HG02943 (cell line): Measurements from ENCODE around the gene RAPH1.
"Not testable (repeated sequence)": the region's sequence is repeated elsewhere in the genome, so short reads cannot be mapped to it uniquely, and the experiment has no call there.

Experiments
- ATAC-seq: cut with Tn5 transposase; IDR thresholded peaks from one replicate; pipeline ENCODE4 v1.9.1; 2021; ENCODE audit warnings: mild to moderate bottlenecking, low read depth, moderate library complexity; ENCODE audit not compliant: unreplicated experiment

The RAPH1 gene

DNA sequence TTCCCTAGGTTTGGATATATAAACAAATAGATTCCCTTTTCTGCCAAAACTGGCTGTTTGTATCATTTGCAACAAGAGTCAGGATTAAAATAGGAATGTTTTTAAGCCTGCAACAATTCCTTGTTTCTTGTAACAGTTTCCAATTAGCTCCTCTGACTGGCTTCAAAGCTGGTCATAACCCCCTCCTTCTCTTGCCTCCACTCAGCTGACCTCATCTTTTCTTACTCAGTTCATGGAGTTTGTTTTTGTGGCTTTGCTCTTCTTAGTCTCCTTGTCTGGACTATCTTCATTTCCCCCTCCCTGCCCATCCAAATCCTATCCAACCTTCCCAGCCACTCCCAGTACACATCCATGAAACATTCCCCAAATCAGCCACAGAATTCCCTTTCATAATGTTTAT, 14.3 kb upstream of the RAPH1 start:
- ATAC-seq, result no peak

DNA sequence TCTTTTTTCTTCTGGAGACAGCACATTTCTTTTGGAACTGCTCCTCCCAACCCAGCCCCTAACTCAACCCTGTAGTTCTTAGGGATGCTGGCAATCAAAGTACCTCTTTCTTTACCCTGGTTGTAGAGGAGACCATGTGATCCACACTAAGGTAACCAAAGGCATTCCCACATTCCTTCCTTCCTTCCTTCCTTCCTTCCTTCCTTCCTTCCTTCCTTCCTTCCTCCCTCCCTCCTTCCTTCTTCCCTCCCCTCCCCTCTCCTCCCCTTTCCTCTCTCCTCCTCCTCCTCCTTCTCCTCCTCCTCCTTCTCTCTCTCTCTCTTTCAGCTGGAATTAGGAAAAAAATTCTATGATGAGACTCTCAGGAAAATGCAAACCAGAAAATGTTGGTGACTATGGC, 13.8 kb upstream of the RAPH1 start:
- no peak for ATAC-seq

DNA sequence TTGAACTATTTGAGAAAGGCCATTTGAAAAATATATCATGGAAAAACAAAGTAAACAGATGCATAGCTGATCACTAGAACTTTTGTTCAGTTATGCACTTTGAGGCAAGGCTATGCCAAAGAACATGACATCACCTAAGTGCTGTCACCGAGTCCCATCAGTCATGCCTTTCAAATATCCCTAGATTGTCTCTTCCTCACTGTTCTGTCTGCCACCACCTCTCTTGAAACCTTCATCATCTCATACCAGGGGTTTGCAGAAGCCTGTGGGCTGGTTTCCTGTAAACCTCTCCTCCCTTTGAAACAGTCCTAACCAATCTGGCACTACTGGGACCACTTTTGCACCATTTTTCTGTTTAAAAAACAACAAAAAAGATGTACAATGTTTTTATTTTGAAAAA, 12.3 kb upstream of the RAPH1 start:
- ATAC-seq, result no peak

DNA sequence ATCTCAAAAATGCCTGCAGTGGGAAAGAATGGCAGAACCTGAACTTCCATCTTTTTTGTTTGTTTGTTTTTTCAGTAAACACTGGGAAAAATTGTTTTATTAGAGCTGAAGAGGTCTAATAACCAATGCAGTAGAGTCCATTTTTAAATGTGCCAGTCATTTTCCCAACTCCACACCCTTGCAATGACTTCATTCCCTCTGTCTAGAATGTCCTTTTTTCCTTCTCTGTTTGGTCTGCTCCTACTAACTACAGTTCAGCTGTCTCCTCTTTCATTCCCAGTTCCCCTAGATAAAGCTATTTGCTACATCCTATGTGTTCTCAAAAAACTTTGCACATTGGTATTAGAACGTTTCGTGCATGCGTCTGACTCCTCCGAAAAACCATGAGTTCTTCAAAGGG, 9.3 kb upstream of the RAPH1 start:
- ATAC-seq, result no peak

DNA sequence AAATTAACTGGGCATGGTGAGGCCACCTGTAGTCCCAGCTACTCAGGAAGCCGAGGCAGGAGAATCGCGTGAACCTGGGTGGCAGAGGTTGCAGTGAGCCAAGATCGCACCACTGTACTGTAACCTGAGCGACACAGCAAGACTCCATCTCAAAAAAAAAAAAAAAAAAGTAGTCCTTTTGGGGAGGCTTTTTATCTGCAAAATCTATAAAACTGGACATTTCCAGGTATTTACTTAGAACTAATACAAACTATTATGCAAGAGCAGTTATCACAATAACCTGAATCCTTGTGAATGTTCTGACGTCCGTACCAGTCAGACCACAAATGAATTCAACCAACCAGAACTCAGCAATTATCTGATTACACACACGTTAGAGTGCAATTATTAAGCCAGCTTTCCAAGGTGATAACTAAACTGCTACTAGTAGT, 8.8 kb upstream of the RAPH1 start:
- ATAC-seq, result no peak

DNA sequence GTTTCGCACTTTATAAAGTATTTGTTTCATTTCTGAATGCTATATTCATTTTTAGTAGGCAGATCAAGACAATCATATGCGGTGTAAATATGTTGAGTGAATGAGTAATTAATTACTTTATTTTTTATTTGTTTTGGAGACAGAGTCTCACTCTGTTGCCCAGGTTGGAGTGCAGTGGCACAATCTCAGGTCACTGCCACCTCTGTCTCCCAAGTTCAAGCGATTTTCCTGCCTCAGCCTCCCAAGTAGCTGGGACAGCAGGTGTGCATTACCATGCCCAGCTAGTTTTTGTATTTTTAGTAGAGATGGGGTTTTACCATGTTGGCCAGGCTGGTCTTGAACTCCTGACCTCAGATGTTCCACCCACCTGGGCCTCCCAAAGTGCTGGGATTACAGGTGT, 5.5 kb upstream of the RAPH1 start:
- not testable (repeated sequence) for ATAC-seq

DNA sequence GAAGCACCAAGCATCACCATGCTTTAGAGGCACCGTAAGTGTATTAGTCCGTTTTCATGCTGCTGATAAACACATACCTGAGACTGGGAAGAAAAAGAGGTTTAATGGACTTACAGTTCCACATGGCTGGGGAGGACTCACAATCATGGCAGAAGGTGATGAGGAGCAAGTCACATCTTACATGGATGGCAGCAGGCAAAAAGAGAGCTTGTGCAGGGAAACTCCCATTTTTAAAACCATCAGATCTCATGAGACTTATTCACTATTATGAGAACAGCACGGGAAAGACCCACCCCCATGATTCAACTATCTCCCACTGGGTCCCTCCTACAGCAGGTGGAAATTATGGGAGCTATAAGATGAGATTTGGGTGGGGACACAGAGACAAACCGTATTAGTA, 3.1 kb upstream of the RAPH1 start:
- not testable (repeated sequence) for ATAC-seq

DNA sequence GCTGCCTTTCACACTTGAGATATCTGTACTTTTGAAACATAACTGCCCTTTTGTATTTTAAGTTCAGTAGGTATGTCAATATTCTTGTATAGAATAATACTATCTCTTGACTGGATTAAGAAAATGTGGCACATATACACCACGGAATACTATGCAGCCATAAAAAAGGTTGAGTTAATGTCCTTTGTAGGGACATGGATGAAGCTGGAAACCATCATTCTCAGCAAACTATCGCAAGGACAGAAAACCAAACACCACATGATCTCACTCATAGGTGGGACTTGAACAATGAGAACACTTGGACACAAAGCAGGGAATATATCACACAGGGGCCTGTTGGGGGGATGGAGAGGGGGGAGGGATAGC, 1.5 kb upstream of the RAPH1 start:
- ATAC-seq, result not testable (repeated sequence)

DNA sequence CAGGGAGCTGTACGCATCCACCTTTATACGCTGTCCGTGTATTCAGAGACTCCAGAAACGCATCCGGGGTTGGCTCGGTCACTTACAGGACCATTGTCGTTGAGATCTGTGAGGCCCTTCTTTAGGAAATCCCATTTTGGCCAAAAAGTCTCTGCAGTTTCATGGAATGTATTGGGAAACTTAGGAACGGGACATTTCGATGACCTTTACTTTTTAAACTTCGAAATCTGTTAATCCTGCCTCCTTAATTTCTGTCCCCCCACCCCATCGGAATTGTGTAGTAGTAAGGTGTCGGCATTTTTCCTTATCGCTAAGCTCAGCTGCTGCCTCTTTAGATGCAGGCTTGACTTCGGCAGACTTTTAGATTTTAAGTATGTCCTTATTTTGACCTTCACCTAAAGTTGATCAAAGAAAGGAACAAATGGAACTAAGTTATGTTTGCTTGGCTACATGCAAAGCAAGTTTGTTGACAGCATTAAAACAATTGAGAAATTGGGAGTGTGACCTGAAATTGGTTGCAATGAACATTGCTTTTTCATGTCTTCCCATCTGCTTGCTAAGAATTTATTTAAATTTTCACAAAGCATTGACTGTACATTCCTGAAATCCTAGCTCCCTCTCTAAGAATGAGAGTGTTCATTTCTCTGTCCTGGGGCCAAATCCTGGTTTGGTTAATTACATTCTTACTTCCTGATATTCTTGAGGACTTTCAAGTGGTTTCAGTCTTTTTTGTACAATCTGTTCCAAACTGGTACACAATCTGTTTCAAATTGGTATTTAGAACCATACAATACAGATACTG, 884 bp upstream of the RAPH1 start:
- ATAC-seq, result no peak

DNA sequence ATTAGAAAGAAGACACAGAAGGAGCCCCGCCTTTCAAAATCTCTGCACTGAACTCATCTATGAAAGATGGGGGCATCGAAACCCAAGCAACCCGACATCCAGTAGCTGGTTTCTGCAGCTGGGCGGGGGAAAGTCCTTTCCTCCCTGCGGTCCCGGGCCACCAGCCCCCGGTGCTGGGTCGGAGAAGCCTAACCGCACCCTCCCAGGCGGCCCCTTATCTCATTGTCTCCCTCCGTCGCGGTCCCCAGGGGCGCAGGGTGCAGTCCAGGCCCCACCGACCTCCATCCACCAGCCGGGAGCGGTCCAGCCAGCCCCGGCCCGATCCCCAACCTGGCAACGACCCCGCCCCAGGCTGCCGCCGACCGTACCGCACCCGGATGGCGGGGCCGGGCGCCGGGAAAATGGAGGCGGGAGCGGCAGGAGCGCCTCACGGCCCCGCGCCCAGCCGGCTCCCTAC, 452 bp downstream of the RAPH1 start:
- no peak for ATAC-seq

DNA sequence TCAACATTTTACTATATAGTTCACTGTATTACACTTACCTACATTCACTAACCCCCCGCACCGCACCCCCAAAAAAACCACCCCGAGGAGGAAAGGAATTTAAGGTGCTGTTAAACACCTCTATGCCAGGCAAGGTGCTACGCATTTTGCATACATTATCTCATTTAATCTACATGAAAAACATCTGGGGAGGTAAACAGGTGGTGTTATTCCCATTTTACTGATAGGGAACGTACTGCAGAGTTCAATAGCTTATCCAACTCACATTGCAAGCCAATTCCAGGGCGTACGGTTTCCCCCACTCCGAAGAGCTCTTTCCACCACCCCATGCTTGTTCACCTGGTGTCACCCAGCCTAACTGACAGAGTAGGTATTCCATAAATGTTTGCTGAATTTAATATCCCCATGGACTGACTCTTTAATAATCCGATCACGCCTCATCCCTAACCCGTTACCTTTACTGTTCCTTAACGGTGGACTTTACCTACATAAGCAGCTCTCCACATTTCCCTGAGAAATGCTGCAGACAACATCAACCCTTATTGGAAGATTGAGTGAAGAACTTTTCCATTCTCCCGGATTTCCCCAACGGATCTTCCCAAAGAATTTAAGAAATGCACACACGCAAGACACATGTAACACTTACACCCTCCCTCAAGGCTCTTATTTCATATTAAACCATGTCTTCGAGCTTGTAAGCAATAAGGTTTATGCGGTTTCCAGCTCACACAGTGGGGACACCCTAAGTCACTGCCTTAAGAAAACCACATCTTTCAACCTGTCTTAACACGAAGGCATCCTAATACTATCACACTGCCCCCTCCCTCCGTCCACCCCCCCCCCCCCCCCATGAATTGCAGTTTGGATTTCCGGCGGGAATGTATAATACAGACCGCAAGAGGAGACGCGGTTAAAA, 1.2 kb downstream of the RAPH1 start:
- ATAC-seq, result no peak

DNA sequence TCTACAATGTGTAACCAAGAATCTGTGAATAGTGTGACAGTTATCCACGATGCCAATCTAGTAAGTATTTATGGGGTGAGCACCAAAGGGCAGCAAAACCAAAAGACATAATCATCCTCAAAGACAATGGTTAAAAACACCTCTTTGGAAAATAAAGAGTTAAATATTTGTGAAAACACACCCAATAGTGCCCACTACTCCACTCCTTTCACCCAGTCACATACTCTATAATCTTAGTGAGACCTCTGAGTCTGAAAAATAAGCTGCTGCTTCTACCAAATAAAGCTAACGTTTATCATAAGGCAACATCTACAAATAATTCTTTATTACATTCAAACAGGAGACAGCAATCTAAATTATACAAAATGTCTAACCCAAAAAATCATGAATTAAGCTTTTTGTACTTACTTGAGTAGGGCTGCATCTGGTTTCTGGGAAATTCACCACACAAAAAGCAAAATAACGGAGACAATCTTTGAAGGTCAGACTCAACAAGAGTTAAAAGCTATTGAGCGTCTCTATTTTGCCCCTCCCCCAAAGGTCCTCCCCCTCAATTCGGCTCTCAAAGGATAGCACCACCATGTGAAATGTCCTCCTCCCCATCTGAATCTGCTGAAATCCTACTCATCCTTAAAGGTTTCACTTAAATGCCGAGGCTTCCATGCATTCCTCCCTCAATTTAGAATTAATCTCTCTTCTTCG, 2.0 kb downstream of the RAPH1 start:
- ATAC-seq, result no peak

DNA sequence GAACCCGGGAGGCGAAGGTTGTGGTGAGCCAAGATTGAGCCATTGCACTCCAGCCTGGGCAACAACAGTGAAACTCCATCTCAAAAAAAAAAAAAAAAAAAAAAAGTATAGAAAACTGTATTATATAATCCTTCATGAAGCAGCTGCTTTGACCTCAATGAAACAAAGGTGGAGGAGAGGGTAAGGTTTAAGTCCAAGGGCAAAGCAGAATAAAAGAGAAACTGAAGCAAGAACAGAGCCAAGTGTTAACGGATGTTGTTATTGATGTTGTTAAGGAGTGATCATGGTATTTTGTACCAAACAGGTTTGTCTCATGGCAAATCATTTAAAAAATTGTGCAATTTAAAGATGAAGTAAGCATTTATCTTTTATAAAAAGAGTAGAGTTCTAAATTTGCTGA, 7.4 kb downstream of the RAPH1 start:
- ATAC-seq, result no peak

DNA sequence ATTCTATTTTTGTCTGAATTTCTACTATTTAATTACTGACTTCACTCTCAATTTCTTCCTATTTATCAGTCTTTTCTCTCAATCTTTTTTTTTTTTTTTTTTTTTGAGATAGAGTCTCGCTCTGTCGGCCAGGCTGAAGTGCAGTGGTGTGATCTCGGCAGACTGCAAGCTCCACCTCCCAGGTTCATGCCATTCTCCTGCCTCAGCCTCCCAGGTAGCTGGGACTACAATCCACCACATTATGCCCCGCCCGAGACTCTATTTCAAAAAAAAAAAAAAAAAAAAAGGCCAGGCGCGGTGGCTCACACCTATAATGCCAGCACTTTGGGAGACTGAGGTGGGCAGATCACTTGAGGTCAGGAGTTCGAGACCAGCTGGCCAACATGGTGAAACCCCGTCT, 21.8 kb downstream of the RAPH1 start:
- not testable (repeated sequence) for ATAC-seq

DNA sequence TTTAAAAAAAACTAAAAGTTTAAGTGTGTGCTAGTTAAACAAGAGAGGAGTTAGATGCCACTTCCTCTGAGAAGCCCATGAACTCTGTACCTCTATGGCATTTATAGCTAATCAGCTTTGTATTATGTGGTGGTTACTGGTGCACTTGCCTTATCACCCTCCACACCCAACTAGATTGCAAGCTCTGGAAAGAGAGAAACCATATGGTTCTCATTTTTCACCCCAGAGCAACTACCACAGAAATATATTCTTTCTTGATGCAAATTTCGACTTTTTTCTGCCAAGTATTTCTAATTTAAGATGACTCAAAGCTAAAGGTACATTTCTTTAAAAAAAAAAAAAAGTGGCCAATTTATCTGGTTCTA, 24.2 kb downstream of the RAPH1 start:
- ATAC-seq, result no peak

DNA sequence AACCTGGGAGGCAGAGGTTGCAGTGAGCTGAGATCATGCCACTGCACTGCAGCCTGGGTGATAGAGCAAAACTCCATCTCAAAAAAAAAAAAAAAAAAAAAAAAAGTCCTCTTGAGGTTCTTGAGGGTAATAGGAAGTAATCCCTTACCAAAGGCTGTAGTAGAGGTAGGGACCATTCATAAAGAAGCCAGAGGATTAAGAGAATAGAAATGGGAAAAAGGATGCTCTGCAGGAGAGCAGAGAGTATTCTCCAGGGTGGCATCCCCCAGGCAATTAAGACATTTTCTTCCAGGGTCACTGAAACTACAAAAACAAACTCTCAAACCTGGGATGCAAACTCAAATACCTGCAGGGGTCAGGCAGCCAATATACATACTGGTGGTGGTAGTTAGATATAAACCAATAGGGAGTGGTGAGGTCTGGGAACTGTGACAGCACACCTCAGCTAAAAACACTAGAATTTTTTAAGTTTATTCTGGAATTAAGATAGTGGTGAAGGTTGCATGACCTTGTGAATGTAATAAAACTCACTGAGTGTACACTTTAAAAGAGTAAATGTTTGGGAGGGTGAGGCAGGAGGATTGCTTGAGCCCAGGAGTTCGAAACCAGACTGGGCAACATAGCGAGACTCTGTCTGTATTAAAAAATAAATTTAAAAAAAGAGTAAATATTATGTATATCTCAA, 24.7 kb downstream of the RAPH1 start:
- ATAC-seq, result no peak

DNA sequence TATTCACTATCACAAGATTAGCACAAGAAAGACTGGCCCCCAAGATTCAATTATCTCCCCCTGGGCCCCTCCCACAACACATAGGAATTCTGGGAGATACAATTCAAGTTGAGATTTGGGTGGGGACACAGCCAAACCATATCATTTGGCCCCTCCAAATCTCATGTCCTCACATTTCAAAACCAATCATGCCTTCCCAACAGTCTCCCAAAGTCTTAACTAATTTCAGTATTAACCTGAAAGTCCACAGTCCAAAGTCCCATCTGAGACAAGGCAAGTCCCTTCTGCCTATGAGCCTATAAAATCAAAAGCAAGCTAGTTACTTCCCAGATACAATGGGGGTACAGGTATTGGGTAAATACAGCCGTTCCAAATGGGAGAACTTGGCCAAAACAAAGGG, 31.6 kb downstream of the RAPH1 start:
- ATAC-seq, result not testable (repeated sequence)

DNA sequence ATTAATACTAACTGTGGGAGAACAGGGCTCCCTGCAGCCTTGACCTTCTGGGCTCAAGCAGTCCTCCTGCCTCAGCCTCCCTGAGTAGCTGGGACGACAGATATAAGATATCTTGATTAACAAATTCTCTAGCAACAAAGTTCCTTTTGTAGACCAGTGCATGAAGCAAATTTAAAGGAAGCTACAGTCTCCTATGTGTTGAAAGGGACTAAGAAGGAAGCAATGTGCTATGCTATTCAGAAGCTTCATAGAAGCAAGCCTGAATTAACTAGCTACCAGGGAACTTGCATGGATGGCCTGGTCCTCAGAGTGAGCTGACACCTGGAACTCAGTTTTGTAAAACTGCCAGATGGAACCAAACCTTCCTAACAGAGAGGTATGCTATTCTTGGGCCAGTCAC, 33.2 kb downstream of the RAPH1 start:
- ATAC-seq, result no peak

DNA sequence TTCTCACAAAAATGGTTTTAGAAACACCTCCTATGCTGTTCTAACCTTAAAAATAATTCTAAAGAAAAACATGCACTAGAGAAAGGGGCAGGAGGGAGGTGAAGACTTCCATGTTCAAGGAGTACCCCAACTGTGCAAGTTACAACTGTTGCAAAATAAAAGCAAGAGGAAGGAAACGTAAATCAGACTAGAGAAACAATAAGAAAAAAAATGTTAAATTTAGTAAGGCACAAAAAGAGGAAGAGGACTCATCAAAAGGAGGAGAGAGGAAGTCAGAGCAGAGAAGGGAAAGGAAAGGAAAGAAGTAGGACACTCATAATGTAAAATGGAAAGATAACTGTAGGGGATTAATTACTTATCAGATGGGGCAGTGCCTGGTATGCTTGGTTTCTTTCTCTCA, 34.1 kb downstream of the RAPH1 start:
- no peak for ATAC-seq

DNA sequence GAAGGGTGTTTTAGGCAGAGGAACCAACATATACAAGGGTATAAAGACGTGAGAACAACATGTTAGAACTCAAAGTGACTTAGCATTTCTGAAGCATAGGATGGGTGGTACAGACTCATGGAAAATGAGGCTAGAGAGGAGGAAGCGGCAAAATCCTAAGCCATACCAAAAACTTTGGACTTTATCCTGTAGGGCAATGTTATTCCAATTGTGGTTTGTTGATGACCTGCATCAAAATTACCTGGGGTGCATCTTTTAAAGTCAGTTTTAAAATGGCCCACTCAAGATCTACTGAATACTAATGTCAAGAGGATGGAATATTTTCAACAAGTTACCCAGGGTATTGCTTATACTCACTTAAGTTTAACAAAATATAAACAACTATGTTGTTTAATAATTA, 34.8 kb downstream of the RAPH1 start:
- ATAC-seq, result no peak

DNA sequence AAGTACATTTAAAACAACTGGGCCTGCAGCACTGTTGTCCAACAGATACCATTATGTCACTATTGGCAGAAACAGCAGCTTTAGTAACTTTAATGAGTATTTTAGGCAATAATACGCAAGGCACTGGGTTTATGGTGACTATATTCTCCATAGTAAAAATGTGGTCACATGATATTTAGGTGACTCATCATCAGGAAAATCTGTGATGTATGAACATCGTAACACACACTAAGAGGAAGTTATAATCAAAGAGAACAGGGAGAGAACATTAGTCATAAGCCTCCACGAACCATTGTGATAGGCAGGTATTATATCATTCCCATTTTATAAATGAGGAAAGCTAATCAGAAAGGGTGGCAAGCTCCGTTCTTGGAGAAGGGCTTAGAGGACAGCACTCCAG, 36.9 kb downstream of the RAPH1 start:
- no peak for ATAC-seq
